HL-60/S4 treated with phorbol 12-myristate 13-acetate at 8.2 ng/mL for 4 days and 3 days (cell line): Measurements from ENCODE around the gene SPDYE8.
"Not testable (repeated sequence)": the region's sequence is repeated elsewhere in the genome, so short reads cannot be mapped to it uniquely, and the experiment has no call there.

Experiments
- in situ Hi-C: fragments of 300-500 bp; cut with MboI; formaldehyde crosslinking; loops from 2 replicates; pipeline ENCODE4 v1.15.0; 2022; ENCODE audit warnings: low sequenced_read_pairs

SPDYE8 gene, protein sequence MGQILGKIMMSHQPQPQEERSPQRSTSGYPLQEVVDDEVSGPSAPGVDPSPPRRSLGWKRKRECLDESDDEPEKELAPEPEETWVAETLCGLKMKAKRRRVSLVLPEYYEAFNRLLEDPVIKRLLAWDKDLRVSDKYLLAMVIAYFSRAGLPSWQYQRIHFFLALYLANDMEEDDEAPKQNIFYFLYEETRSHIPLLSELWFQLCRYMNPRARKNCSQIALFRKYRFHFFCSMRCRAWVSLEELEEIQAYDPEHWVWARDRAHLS

GRCh38 chr7:73029666-73030065 lies at the start of gene SPDYE8:
SPDYE8 (minus strand) TSS chr7:73029766; CDS start chr7:73027966, 1,800 bp downstream.
- in situ Hi-C loops: not testable (repeated sequence)

GRCh38 chr7:73057811-73058210 lies 28.2 kb upstream of the SPDYE8 start, which contains the start of gene SPDYE11:
SPDYE11 (minus strand) TSS chr7:73057911; CDS start chr7:73056111, 1,800 bp downstream.
- in situ Hi-C loops: not testable (repeated sequence)

DNA sequence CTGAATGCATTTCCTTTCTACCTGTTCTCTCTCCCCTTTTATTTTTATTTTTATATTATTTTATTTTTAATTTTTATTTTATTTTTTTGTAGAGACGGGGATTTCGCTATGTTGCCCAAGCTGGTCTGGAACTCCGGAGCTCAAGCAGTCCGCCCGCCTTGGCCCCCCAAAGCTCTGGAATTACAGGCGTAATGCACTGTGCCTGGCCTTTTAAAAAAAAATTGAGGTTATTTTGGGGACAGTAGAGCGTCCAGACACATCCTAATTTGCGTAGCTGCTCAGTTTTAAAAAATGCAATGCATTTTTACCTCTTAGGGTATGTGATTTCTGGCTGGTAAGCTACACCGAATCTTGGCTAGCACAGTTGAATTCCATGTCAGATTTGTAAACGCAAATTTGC lies 23.1 kb downstream of the SPDYE8 start:
- in situ Hi-C loops: not testable (repeated sequence)

- in situ Hi-C loops: not testable (repeated sequence)
Observed at GRCh38 chr7:73005693-73006447, 23.7 kb downstream of the SPDYE8 start.

DNA sequence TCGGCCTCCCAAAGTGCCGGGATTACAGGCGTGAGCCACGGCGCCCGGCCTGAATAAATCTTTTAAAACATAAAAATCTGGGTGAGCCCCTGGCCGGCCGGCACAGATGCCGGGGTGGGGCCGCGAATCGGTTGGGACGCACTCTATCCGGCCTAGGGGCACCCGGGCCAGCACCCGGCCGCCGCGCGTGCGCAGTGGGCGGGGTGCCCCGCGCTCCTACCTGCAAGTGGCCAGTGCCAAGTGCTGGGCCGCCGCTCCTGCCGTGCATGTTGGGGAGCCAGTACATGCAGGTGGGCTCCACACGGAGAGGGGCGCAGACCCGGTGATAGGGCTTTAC lies 24.2 kb downstream of the SPDYE8 start:
- in situ Hi-C loops: not testable (repeated sequence)

GRCh38 chr7:72997887-72998468 lies 31.6 kb downstream of the SPDYE8 start:
- in situ Hi-C loops: not testable (repeated sequence)

DNA sequence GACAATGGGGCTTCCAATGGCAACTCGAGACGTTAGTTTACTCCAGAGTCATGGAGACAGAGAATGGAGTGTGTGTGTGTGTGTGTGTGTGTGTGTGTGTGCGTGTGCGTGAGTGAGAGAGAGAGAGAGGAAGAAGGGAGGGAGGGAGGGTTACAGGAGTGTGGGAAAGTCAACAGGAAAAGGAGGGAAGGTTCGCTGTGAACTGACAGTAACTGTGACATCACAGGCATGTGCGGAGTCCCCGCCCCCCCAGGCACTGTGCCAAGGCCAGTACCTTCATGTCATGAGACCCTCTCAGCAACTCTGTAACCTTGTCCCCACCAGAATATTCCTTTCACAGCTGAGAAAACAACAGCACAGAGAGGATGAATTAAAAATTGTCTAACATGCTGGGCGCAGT lies 32.1 kb downstream of the SPDYE8 start:
- in situ Hi-C loops: not testable (repeated sequence)

DNA sequence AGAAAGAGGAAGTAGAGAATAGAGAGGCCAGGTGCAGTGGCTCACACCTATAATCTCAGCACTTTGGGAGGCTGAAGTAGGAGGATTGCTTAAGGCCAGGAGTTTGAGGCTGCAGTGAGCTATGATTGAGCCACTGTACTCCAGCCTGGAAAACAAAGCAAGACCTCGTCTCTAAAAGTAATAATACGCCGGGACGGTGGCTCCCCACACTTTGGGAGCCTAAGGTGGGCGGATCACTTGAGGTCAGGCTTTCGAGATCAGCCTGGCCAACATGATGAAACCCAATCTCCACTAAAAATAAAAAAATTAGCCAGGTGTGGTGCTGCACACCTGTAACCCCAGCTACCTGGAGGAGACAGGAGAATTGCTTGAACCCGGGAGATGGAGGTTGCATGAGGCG lies 34.1 kb downstream of the SPDYE8 start:
- in situ Hi-C loops: not testable (repeated sequence)

- in situ Hi-C loops: not testable (repeated sequence)
Observed at GRCh38 chr7:72990146-72990913, 39.2 kb downstream of the SPDYE8 start.

DNA sequence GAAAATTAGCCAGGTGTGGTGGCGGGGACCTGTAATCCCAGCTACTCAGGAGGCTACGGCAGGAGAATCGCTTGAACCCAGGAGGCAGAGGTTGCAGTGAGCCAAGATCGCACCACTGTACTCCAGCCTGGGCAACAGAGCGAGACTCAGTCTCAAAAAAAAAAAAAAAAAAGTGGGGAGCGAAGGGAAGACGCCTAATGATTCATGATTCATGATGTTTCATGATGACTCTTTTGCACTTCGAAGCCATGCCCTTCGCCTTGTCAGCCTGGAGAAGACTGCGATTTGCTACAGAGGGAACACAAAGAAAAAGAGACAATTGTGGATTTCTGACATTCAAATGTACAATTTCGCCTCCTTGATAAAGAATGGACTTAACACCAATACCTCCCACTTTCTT lies 47.5 kb downstream of the SPDYE8 start:
- in situ Hi-C loops: not testable (repeated sequence)

GRCh38 chr7:72980382-72980781 lies 49.2 kb downstream of the SPDYE8 start:
- in situ Hi-C loops: not testable (repeated sequence)

GRCh38 chr7:72976434-72976833 lies 53.1 kb downstream of the SPDYE8 start:
- in situ Hi-C loops: not testable (repeated sequence)

DNA sequence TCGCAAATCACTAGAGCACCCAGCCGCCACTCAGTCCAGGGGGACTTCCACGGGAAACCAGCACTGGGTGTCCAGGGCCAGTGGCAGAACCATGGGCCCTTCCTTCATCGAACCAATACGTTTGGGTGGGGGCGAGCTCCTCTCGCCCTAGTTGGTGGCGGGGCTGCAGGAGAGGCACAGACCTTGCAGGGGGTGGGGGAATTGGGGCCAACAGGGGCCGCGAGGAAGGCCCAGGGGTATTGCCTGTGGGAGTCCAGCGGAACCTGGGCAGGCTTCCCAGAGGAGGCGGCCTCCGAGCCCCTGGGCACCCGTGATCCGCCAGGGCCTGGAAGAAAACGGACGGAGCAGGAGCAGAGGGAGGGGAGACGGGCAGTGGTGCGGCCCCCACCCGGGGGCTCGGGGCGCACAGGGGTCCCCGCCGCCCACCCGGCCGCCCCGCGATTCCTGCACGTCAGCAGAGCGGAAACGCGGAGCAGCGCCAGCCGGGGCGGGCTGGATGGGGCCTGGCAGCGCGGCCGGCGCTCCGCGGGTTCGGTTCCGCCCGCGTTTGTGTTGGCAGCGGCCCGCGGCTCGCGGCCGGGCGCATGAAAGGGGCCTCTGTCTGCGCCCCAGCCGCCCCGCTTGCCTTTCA lies 53.8 kb downstream of the SPDYE8 start:
- in situ Hi-C loops: not testable (repeated sequence)

DNA sequence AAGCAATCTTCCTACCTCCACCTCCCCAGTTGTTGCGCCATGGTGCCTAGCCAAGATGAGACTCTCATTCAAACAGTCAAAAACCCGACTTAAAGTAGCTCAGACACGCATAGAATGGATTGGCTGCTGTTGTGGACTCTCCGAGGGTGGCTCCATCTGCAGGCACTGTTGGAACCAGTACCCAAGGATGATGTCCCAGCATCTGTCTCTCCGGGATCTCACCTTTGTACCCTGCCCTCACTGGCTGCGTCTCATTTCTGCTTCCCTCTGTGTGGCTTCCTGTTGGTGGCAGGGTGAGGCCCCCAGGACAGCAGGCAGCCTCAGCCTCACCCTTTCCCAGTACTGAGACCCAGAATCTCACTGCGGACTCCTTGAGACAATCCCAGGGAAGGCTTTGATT lies 54.8 kb downstream of the SPDYE8 start:
- in situ Hi-C loops: not testable (repeated sequence)

DNA sequence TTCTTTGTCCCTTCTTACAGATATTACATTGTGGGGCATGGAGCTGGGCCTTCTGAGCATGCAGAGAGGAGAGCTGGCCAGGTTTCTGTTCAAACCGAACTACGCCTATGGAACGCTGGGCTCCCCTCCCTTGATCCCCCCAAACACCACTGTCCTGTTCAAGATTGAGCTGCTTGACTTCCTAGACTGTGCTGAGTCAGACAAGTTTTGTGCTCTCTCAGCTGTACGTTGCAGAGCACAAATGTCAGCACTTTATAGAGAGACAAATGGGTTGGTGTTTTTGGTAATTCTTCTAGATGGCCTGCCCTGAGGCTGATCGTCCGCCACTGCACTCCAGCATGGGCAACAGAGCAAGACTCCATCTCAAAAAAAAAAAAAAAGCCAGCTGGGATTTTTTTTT lies 58.1 kb downstream of the SPDYE8 start:
- in situ Hi-C loops: not testable (repeated sequence)
